Astrocyte of the hippocampus (primary cell): ENCODE measurements around the gene VPS13D.
A peak's percentile ranks its signal among the peaks of the same experiment; 100 is the strongest.

Experiments used
- DNase-seq: peaks from one replicate; pipeline ENCODE4 v3.0.0; 2011; ENCODE audit warnings: low read depth, low spot score

VPS13D gene

GRCh38 chr1:12229835-12230548 lies at the start of gene VPS13D:
Gene VPS13D, plus strand, starts transcription at chr1:12230030. Its CDS starts 4,237 bp downstream, at chr1:12234267.
- peak; percentile 93 for DNase-seq

GRCh38 chr1:12180315-12180714 lies 49.5 kb upstream of the VPS13D start:
- DNase-seq, result no peak

- no peak for DNase-seq
Measured at GRCh38 chr1:12180903-12181302, 48.9 kb upstream of the VPS13D start.

- DNase-seq, result no peak
Measured at GRCh38 chr1:12181568-12181967, 48.3 kb upstream of the VPS13D start.

- no peak for DNase-seq
Measured at GRCh38 chr1:12182410-12182984, 47.3 kb upstream of the VPS13D start.

GRCh38 chr1:12183095-12183794 lies 46.6 kb upstream of the VPS13D start:
- no peak for DNase-seq

- DNase-seq, result peak; percentile 88
Measured at GRCh38 chr1:12184008-12184681, 45.7 kb upstream of the VPS13D start.

GRCh38 chr1:12185036-12185917 lies 44.6 kb upstream of the VPS13D start:
- DNase-seq, result no peak

- DNase-seq, result no peak
Measured at GRCh38 chr1:12185918-12186678, 43.7 kb upstream of the VPS13D start.

- DNase-seq, result no peak
Measured at GRCh38 chr1:12186679-12186985, 43.2 kb upstream of the VPS13D start.

- DNase-seq, result no peak
Measured at GRCh38 chr1:12188115-12188514, 41.7 kb upstream of the VPS13D start.

GRCh38 chr1:12188657-12189327 lies 41.0 kb upstream of the VPS13D start:
- DNase-seq, result no peak

- DNase-seq, result no peak
Measured at GRCh38 chr1:12189328-12189682, 40.5 kb upstream of the VPS13D start.

GRCh38 chr1:12191242-12192032 lies 38.4 kb upstream of the VPS13D start:
- no peak for DNase-seq

GRCh38 chr1:12194666-12195216 lies 35.1 kb upstream of the VPS13D start:
- DNase-seq, result no peak

- DNase-seq, result no peak
Measured at GRCh38 chr1:12195416-12195815, 34.4 kb upstream of the VPS13D start.

- DNase-seq, result no peak
Measured at GRCh38 chr1:12196641-12197482, 33.0 kb upstream of the VPS13D start.

- no peak for DNase-seq
Measured at GRCh38 chr1:12197483-12197880, 32.3 kb upstream of the VPS13D start.
